Fibroblast of villous mesenchyme (primary cell): ENCODE data around the gene SH2B3. TPM values are rescaled to one million over a fixed set of nuclear protein-coding genes. Genes with fewer than 3 reads are reported as not detected.
A peak's percentile ranks its signal among the peaks of the same experiment; 100 is the strongest.

ENCODE experiments used
- DNase-seq: peaks from one replicate; pipeline ENCODE4 v3.0.0-alpha.2; 2010; ENCODE audit warnings: low read depth
- H3K4me3 ChIP-seq: 2 replicates; pipeline ENCODE4 v1.5.1; 2011; ENCODE audit warnings: low read depth, mild to moderate bottlenecking, low read length
- total RNA-seq: library from RNA; depleted of rRNA; stranded (reverse); fragments of >200 nt; gene quantifications from 2 replicates; pipeline ENCODE4 v1.2.3, GENCODE V29; 2012
- TF ChIP-seq, protein P1 (sequence below): IDR thresholded peaks from 2 replicates; pipeline ENCODE4 v1.5.1; 2012; ENCODE audit warnings: low read depth, mild to moderate bottlenecking, low read length; ENCODE audit not compliant: insufficient read depth

Gene SH2B3
- total RNA-seq, 1 donor: 42.7 TPM

DNA sequence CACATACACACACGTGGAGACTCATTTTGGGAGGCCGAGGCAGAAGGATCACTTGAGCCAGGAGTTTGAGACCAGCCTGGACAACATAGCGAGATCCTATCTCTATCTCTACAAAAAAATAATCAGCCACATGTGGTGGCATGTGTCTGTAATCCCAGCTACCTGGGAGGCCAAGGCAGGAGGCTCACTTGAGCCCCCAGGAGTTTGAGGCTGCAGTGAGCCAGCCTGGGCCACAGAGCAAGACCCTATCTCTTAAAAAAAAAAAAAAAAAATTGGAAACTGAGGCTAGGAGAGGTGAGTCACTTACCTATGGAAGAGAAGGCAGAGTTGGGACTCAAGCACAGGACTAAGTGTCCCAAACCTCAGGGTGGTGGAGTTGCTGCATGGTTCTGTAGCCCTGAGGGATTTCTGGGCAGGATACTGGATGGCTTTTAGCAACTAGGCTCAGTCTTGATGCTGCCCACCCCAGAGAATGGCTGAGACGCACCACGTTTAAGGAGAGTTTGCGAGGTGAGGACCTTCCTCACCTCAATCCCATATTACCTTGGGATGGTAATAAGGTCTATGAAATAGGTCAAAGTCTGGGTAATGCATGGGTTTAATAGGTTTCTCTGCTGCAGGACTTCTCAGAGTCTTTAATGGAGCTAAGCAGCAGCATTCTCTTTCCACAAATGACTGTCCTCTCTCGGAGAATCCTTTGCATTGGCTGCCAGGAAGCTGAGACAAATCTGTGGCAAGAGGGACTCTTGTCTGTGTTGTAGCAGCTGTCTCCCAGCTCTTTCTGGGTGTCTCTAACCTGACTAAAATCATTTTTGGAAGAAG, 35.6 kb downstream of the SH2B3 start:
- no peak overlapping the region for H3K4me3 ChIP-seq
- no peak for DNase-seq
- TF ChIP-seq, protein P1, sequence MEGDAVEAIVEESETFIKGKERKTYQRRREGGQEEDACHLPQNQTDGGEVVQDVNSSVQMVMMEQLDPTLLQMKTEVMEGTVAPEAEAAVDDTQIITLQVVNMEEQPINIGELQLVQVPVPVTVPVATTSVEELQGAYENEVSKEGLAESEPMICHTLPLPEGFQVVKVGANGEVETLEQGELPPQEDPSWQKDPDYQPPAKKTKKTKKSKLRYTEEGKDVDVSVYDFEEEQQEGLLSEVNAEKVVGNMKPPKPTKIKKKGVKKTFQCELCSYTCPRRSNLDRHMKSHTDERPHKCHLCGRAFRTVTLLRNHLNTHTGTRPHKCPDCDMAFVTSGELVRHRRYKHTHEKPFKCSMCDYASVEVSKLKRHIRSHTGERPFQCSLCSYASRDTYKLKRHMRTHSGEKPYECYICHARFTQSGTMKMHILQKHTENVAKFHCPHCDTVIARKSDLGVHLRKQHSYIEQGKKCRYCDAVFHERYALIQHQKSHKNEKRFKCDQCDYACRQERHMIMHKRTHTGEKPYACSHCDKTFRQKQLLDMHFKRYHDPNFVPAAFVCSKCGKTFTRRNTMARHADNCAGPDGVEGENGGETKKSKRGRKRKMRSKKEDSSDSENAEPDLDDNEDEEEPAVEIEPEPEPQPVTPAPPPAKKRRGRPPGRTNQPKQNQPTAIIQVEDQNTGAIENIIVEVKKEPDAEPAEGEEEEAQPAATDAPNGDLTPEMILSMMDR: no peak

DNA sequence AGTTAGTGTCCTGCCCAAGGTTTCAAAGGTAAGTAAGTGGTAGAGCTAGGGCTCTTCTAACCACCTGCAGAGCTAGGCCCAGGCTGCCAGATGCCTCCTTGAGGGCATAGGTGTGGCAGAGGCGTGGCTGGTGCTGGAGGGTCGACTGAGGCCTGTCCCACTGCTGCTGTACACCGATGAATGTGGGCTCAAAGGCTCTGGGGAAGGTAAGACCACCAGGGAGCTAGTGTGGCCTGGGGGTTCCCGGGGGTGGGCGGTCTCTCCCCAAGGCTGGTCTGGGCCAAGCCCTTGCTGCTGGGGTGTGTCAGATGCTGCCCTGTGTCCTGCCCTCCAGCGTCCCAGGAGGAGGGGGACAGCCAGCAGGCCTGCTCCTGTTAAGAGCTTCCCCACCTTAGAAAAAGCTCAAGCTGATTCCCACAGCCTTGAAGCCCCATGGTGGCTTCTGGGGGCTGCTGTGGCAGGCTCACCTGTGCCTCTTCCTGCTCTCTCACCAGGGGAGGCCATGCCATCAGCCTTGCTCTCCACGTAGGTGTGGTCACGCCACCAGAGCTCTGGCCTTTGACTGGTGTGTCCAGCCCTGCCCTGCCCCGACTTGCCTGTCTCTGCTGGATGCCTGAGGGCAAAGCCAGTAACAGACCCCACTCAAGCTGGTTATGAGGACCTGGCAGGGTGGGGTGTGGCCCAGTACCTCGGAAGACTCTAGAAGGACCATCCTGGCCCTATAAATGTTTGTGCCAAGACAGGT, 36.8 kb downstream of the SH2B3 start:
- H3K4me3 ChIP-seq: no peak overlapping the region
- DNase-seq: no peak
- TF ChIP-seq, protein P1: no peak

DNA sequence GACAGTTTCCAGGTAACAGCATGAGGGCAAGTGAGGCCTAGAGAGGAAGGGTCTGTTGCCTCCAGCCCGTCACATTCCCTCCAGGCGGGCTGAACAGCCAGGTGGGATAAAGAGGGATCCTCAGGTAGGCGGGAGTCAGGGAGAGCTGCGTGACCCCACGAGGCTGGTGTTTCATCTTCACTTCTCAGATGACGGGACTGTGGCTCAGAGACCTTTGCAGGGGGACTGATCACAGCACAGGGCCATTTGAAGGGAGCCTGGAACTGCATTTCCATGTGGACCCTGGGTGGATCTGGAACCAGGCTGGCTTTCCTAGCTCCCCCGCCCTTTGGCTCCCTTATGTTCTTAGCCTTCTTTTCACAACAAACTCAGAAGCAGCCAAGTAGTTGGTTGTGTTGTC, 37.4 kb downstream of the SH2B3 start:
- no peak overlapping the region for H3K4me3 ChIP-seq
- TF ChIP-seq, protein P1: no peak
- no peak for DNase-seq

DNA sequence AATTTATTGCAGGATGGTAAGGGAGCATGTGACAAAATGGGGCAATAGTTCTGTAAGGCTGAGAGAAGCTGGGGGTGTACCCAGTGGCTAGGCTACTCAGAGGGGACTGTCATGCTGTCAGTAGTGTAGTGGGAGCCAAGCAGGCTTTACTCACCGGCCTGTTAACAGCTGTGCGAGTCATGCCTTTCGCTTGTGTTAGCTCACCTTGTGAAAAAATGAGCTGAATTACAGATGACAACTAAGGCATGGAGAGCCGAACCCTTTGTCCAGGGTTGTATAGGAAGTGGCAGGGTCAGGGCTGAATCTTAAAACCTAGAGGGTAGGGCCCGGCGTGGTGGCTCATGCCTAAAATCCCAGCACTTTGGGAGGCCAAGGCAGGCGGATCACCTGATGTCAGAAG, 37.9 kb downstream of the SH2B3 start:
- peak; percentile 54 for DNase-seq
- no peak overlapping the region for H3K4me3 ChIP-seq
- TF ChIP-seq, protein P1: no peak

DNA sequence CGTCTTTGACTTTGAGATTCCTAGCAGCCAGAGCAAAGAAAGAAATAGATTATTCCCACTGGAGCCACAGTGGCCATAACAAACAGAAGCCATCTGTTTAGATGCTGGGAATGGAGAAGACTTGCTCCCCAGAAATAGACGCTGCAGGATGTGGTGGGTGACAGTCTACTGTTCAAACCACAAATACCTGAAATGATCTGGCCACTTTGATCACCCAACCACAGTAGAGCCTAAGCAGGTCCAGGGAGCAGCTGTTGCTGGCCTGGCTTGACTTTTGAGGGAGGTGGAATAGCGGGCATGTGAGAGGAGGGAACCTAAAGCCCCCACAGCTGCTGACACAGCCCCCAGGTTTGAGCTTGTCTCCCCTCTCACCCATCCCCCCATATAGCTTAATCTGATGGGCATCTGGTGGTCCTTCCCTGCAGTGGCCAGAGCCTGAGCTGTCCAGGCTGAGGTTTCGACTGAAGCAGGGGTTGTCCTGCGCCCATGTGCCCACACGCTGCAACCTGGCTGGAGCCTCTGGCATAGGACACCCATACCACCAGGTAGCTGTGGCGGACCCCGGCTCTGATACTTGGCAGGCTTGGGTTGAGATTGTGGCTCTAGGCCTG, 38.7 kb downstream of the SH2B3 start:
- no peak overlapping the region for H3K4me3 ChIP-seq
- TF ChIP-seq, protein P1: no peak
- DNase-seq: no peak

DNA sequence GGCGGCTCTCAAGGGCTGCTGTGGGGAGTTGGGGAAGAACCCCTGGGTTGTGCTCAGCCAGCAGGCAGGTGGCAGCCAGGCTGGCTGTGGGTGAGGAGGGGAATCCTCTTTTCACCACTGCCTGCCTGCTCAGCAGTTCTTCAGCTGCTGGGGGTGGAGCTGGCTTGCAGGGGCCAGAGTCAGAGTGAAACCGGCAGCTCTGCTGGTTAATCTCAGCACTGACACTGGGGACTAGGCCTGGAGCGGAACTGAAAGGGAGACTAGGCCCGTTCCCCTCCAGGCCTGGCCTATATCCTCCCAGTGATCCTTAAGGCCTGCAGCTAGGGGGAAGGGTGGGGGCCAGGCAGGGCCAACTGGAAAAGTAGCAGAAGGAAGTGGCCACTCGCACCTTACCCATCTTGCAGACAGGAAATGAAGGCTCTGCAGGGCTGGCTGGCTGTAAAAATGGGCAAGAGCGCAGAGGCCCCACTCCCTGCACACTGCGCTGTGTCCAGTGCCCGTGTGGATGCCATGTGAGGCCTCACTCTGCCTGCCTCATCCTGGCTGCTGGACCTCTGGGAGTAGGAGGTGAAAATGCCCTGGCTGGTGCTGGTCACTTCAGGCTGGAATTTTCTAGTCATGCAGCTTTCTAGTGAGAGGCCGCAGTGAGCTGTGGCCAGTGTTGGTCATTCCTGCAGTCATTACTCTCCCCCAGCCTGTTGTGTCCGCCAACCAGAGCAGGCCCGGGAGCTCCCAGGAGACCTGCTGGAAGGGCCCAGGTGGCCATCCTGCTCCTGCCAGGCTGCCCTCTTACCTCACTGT, 39.4 kb downstream of the SH2B3 start:
- TF ChIP-seq, protein P1: no peak
- peak; percentile 90 for DNase-seq
- no peak overlapping the region for H3K4me3 ChIP-seq
